GM18951 (cell line): Measurements from ENCODE around the gene UBALD2.

ENCODE experiments used
- POLR2A ChIP-seq: IDR thresholded peaks from 4 replicates; pipeline ENCODE4 v1.6.1; 2011; ENCODE audit warnings: mild to moderate bottlenecking; ENCODE audit not compliant: insufficient read length, insufficient read depth; ENCODE audit errors: extremely low read depth
- in situ Hi-C: fragments of 300-500 bp; cut with MboI; formaldehyde crosslinking; loops from one replicate; pipeline ENCODE4 v1.12.0; 2022; ENCODE audit warnings: low sequenced_read_pairs, mixed read lengths, inconsistent platforms; ENCODE audit not compliant: unreplicated experiment

UBALD2 gene

GRCh38 chr17:76272541-76273444 is 7.6 kb downstream of the UBALD2 start:
- in situ Hi-C loops: no loop called here
- no peak for TF ChIP-seq POLR2A

- in situ Hi-C loops: no loop called here
- no peak for TF ChIP-seq POLR2A
Observed at GRCh38 chr17:76273445-76274111, 8.4 kb downstream of the UBALD2 start.

GRCh38 chr17:76274112-76274956 is 9.2 kb downstream of the UBALD2 start:
- in situ Hi-C loops: no loop called here
- TF ChIP-seq POLR2A: no peak

DNA sequence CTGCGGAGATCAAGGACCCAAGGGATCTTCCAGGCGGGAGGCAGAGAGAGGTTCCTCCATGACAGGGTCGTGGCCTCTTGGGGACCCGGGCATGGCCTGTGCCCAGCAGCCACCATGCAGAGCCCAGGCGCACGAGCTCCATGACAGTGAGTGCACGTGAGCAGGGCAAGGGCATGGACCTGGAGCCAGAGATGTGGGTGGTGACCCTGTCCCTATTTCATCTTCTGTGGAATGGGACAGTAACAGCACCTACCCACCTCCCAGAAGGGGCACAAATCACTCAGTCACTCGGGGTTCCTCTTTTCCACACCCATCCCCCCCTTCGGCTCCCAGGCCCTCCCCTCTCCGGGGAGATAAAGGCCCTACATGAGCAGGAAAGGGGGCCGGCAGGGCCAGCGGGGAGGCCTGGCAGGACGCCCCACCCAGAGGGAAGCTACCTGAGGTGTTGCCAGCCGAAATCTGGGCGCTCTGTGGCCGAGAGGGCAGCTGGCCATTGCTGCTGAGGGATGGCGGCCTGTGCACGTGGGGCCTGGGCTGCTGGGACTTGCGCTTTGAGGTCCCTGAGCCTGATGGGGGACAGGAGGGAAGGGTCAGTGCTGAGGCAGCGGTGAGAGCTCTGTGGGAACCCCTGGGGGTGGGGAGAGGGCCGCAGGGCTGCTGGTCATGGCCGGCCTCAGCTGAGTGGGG is 10.4 kb downstream of the UBALD2 start:
- no peak for TF ChIP-seq POLR2A
- in situ Hi-C loops: loop anchor here (25.0 kb wide), 1 partner anchor 363 kb away; the partner anchor contains the start of gene MRPL38

GRCh38 chr17:76276069-76276431 is 10.9 kb downstream of the UBALD2 start:
- in situ Hi-C loops: loop anchor here (25.0 kb wide), 1 partner anchor 364 kb away; the partner anchor contains the start of gene MRPL38
- no peak for TF ChIP-seq POLR2A

GRCh38 chr17:76276461-76277299 is 11.5 kb downstream of the UBALD2 start:
- in situ Hi-C loops: loop anchor here (25.0 kb wide), 1 partner anchor 364 kb away; the partner anchor contains the start of gene MRPL38
- no peak for TF ChIP-seq POLR2A

- no peak for TF ChIP-seq POLR2A
- in situ Hi-C loops: loop anchor here (25.0 kb wide), 1 partner anchor 365 kb away; the partner anchor contains the start of gene MRPL38
Observed at GRCh38 chr17:76277300-76278267, 12.4 kb downstream of the UBALD2 start.

- in situ Hi-C loops: loop anchor here (25.0 kb wide), 1 partner anchor 366 kb away; the partner anchor contains the start of gene MRPL38
- TF ChIP-seq POLR2A: no peak
Observed at GRCh38 chr17:76278268-76278908, 13.2 kb downstream of the UBALD2 start.

- in situ Hi-C loops: loop anchor here (25.0 kb wide), 1 partner anchor 367 kb away; the partner anchor contains the start of gene MRPL38
- TF ChIP-seq POLR2A: no peak
Observed at GRCh38 chr17:76278952-76279741, 14.0 kb downstream of the UBALD2 start.
